T1000 (cell line): ENCODE results near the gene PIF1.
"Not testable (repeated sequence)": the region's sequence is repeated elsewhere in the genome, so short reads cannot be mapped to it uniquely, and the experiment has no call there.

Experiments used
- DNase-seq: peaks from one replicate; lab custom pipeline; 2025; ENCODE audit warnings: mixed read lengths; lab: John Stamatoyannopoulos, UW

Gene PIF1

DNA sequence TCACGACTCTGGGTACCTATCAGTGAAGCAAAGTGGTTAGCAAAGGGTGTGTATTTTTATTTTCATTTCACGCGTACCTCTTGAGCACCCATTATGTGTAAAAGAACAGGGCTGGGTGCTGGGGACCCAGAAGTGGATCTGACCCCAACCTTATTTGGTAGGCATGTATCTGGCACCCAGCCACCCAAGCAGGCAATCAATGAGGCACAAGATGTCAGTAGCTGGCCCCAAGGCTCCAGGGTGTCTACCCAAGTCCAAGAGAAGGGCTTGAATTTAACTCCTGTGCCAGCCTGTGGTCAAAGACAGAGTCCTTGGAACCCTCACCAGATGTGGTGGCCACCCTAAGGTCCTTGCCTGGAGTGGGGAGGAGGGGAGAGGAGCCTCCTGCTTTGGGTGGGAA is 22.0 kb upstream of the PIF1 start:
- DNase-seq = no peak

DNA sequence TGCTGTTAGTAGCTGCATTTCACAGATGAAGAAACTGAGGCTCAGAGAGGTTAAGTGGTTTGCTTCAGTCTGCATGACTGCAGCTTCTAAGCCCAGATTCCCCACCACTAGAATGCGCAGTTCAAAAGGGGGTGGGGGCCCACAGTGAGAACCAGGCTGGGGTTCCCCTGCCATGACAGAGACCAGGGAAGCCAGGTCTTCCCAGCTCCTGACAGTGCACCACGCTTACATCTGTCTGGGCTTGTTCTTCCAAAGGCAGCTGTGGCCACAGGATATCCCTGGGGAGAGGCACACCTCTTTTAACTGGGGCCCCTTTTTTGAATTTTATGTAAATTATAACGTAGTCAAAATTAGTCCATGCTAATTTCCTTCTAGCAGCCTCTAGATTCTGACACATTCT is 21.6 kb upstream of the PIF1 start:
- DNase-seq = no peak

GRCh38 chr15:64845831-64846595 is 20.6 kb upstream of the PIF1 start:
- DNase-seq = no peak

- no peak for DNase-seq
These were observed 19.8 kb upstream of the PIF1 start for GRCh38 chr15:64845183-64845611.

- no peak for DNase-seq
These were observed 19.2 kb upstream of the PIF1 start for GRCh38 chr15:64844576-64845145.

DNA sequence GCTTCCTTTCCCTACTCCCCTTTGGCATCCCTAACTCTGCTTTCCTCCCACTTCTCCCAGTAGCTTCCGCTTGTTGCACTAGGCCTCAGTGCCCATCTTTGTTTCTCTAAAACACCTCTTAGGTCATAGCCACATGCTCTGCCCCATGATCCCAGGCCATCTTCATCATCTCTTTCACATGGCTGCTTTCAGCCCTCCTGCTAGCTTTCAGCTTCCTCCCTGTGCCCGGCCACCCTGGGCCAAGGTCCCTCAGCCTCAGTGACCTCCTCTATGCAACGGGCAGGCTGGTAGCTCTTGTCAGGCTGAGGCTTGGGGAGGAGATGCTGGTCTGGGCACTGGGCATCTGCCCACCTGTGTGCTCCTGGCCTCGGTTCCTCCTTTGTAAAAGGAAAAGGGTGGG is 18.5 kb upstream of the PIF1 start:
- DNase-seq = no peak

- peak; percentile 14 for DNase-seq
These were observed 17.6 kb upstream of the PIF1 start for GRCh38 chr15:64842986-64843561.

- DNase-seq = no peak
These were observed 16.9 kb upstream of the PIF1 start for GRCh38 chr15:64842096-64842939.

DNA sequence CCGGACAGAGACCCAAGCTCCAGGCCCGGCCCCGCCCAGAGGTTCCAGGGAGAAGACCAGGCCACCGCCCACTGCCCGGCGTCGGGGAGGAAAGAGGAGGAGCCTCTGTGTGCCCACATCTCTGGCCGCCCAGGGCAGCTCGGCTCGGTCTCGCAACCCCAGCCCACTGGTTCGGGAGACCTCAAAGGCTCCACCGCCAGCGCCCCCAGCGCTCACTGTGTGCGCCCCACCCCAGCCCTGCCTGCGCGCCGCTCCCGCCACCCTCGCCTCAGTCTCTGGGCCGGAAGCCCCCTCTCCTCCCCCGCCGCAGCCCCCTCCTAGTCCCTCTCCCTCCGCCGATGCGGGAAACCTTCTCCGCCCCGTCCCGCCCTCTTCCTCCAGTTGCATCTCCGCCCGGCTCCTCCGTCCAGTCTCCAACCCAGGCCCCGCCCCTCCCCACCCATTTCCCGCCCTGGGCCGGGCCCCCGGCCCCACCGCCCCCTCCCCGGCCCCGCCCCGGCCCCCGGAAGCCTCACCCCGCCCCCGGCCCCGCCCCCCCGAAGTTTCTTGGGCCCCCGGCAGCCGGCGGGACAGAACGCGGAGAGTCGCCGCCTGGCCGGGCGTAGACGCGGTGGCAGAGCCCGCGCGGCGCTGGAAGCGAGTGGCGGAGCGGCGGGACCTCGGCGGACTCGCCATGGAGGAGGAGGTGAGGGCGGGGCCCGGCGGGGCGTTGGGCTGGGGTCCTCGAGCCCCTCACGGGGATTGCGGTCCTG is 16.1 kb upstream of the PIF1 start, which contains the start of gene PLEKHO2:
PLEKHO2 (plus strand) TSS at position 572 of the 752 bp plus-strand sequence; CDS start at position 674, 102 bp downstream.
- DNase-seq = peak; percentile 90

- DNase-seq = no peak
These were observed 15.6 kb upstream of the PIF1 start for GRCh38 chr15:64841060-64841343.

- no peak for DNase-seq
These were observed 12.1 kb upstream of the PIF1 start for GRCh38 chr15:64837502-64837901.

- no peak for DNase-seq
These were observed 10.6 kb upstream of the PIF1 start for GRCh38 chr15:64836023-64836536.

DNA sequence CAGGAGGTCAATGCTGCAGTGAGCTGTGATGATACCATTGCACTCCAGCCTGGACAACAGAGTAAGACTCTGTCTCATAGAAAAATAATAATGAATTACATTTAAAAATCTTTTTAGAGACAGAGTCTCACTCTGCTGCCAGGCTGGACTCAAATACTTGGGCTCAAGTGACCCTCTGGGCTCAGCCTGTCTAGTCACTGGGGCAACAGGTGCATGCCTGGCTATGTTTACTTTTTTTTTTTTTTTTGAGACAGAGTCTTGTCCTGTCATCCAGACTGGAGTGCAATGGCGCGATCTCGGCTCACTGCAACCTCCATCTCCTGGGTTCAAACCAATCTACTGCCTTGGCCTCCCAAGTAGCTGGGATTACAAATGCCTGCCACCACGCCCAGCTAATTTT is 8.2 kb upstream of the PIF1 start:
- no peak for DNase-seq

DNA sequence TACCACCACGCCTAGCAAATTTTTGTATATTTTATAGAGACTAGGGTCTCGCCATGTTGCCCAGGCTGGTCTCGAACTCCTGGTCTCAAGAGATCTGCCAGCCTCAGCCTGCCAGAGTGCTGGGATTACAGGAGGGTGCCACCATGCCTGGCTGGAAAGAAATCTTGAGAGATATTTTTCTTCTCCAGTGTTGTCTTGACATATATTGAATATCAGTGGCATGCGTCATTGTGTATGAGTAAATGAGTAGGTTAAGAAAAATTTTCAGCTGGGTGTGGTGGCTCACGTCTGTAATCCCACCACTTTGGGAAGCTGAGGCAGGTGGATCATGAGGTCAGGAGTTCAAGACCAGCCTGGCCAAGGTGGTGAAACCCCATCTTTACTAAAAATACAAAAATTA is 3.5 kb upstream of the PIF1 start:
- no peak for DNase-seq

DNA sequence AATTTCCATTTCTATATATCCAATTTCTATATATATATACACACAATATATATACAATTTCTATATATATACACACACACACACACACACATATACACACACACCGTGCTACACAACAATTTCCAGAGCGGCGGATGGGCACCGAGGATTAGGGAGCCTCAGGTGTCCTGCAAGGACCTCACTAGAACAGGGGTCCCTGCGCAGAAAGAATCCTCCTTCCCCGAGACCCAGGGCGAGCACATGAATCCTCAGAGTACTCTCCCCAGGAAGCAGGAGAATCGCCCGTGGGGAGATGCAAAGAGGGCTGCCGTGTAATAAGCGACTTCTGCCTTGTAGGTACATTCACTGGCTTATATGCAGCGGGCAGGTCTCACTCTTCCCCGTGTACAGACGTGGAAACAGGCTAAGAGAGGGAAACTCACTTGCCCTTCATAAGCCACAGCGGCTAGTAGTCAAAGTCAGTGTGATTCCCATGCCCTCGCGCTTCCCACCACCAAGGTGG is 467 bp downstream of the PIF1 start:
- DNase-seq = no peak

- no peak for DNase-seq
These were observed 9.0 kb downstream of the PIF1 start for GRCh38 chr15:64816452-64816851.

DNA sequence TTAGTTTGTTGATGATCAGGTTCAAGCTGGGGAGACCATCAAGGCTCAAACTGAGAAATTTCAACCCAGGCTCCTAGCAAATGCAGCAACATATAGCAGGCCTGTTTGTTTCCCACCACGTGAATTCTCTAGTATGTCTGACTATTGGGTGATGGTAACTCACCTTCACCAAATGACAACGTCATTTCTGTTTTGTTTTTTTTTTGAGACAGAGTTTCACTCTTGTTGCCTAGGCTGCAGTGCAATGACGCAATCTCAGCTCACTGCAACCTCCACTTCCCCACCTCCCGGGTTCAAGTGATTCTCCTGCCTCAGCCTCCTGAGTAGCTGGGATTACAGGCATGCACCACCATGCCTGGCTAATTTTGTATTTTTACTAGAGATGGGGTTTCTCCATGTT is 10.5 kb downstream of the PIF1 start:
- not testable (repeated sequence) for DNase-seq

DNA sequence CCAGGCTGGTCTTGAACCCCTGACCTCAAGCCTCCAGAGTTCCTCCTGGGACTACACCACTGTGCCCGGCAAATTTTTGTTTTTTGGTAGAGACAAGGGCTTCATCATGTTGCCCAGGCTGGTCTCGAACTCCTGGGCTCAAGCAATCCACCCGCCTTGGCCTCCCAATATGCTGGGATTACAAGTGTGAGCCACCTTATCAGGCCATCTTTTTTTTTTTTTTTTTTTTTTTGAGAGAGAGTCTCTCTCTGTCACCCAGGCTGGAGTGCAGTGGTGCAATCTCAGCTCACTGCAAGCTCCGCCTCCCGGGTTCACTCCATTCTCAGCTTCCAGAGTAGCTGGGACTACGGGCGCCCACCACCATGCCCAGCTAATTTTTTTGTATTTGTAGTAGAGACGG is 11.2 kb downstream of the PIF1 start:
- DNase-seq = not testable (repeated sequence)

- no peak for DNase-seq
These were observed 12.4 kb downstream of the PIF1 start for GRCh38 chr15:64813075-64813474.

- no peak for DNase-seq
These were observed 14.7 kb downstream of the PIF1 start for GRCh38 chr15:64810497-64811326.
